SK-N-SH (cell line): ENCODE measurements around the gene UBE3D. TPM values are rescaled to one million over a fixed set of nuclear protein-coding genes. Genes with fewer than 3 reads are reported as not detected.

ENCODE experiments used
- CTCF ChIA-PET: fragments of 300-600, 350-600 bp; formaldehyde crosslinking; extraction: SDS; loops from one replicate; lab custom pipeline; 2021; lab: Yijun Ruan, JAX
- POLR2A ChIA-PET: fragments of 350-600 bp; sonication (Branson Sonifier 250); formaldehyde crosslinking; extraction: SDS; loops from one replicate; lab custom pipeline; 2020; ENCODE audit warnings: antibody characterized with exemption, inconsistent platforms; lab: Yijun Ruan, JAX
- DNase-seq: peaks from one replicate; pipeline ENCODE4 v3.0.0; 2012
- H2AFZ ChIP-seq: fragments of 200-600 bp; sonication (generic); 2 replicates; pipeline ENCODE4 v1.8.1; 2016; ENCODE audit warnings: antibody characterized with exemption, mild to moderate bottlenecking, low read depth
- H3F3A ChIP-seq: fragments of 200-600 bp; sonication (generic); replicated peaks from 2 replicates; pipeline ENCODE3; 2016; ENCODE audit warnings: antibody characterized with exemption, mild to moderate bottlenecking; ENCODE audit not compliant: insufficient read depth
- H3K27ac ChIP-seq, 2 experiments: fragments of 200-500 bp in 1 of 2; fragments of 200-600 bp in 1 of 2; sonication (Bioruptor generic) in 1 of 2; sonication (generic), shearing (Covaris generic) in 1 of 2; 2 replicates each; pipeline versions ENCODE4 v1.5.1 to v1.6.1; 2014 to 2016; ENCODE audit warnings: low read depth in 2 of 2, inconsistent platforms in 1 of 2, low read length in 1 of 2, mild to moderate bottlenecking in 1 of 2, mixed read lengths in 1 of 2
- H3K27me3 ChIP-seq: fragments of 200-600 bp; sonication (generic), shearing (Covaris generic); 2 replicates; pipeline ENCODE4 v1.6.1; 2016; ENCODE audit warnings: mixed run types; ENCODE audit not compliant: insufficient read depth
- H3K36me3 ChIP-seq, 2 experiments: fragments of 200-500 bp in 1 of 2; fragments of 200-600 bp in 1 of 2; sonication (Bioruptor generic) in 1 of 2; sonication (generic) in 1 of 2; replicated peaks in 1 of 2; 2 replicates each; pipeline versions ENCODE3 to v1.5.1; 2014 to 2016; ENCODE audit warnings: low read length in 1 of 2, mild to moderate bottlenecking in 1 of 2; ENCODE audit not compliant: insufficient read depth in 2 of 2, control insufficient read depth in 1 of 2
- H3K4me1 ChIP-seq, 2 experiments: fragments of 200-500 bp in 1 of 2; fragments of 200-600 bp in 1 of 2; sonication (Bioruptor generic) in 1 of 2; sonication (generic), shearing (Covaris generic) in 1 of 2; 2 replicates each; pipeline versions ENCODE4 v1.5.1 to v1.6.1; 2014 to 2016; ENCODE audit warnings: low read depth in 1 of 2, low read length in 1 of 2, mixed run types in 1 of 2; ENCODE audit not compliant: insufficient read depth in 2 of 2, control insufficient read depth in 1 of 2
- H3K4me2 ChIP-seq: fragments of 200-600 bp; sonication (generic), shearing (Covaris generic); 2 replicates; pipeline ENCODE4 v1.6.1; 2017; ENCODE audit warnings: mixed run types
- H3K4me3 ChIP-seq, 2 experiments: fragments of 200-500 bp in 1 of 2; fragments of 200-600 bp in 1 of 2; sonication (Bioruptor generic) in 1 of 2; sonication (generic), shearing (Covaris generic) in 1 of 2; 2 replicates each; pipeline versions ENCODE4 v1.5.1 to v1.8.1; 2014 to 2016; ENCODE audit warnings: low read depth in 2 of 2, inconsistent platforms in 1 of 2, low read length in 1 of 2, mild to moderate bottlenecking in 1 of 2, mixed read lengths in 1 of 2, moderate library complexity in 1 of 2
- H3K79me2 ChIP-seq: fragments of 200-600 bp; sonication (generic); 2 replicates; pipeline ENCODE4 v1.8.1; 2017; ENCODE audit warnings: mild to moderate bottlenecking; ENCODE audit not compliant: insufficient read depth
- H3K9ac ChIP-seq: fragments of 200-600 bp; sonication (generic); 2 replicates; pipeline ENCODE4 v1.6.1; 2017; ENCODE audit warnings: mixed run types
- H3K9me2 ChIP-seq: fragments of 200-600 bp; sonication (generic); 2 replicates; pipeline ENCODE4 v1.6.1; 2017; ENCODE audit warnings: mixed run types
- H3K9me3 ChIP-seq: fragments of 200-600 bp; sonication (generic); 2 replicates; pipeline ENCODE4 v1.6.1; 2017; ENCODE audit warnings: mixed run types, mild to moderate bottlenecking, moderate library complexity
- H4K20me1 ChIP-seq: fragments of 200-600 bp; sonication (generic); 2 replicates; pipeline ENCODE4 v1.6.1; 2017; ENCODE audit warnings: mild to moderate bottlenecking, mixed run types; ENCODE audit not compliant: insufficient read depth
- CTCF ChIP-seq: fragments of 200-600 bp; sonication (generic); IDR thresholded peaks from 2 replicates; pipeline ENCODE4 v1.6.1; 2017; ENCODE audit warnings: antibody characterized with exemption, mild to moderate bottlenecking, moderate library complexity
- ELF1 ChIP-seq: IDR thresholded peaks from 2 replicates; pipeline ENCODE4 v1.4.0; 2012
- EP300 ChIP-seq, 2 experiments: IDR thresholded peaks; 2 replicates each; pipeline versions ENCODE4 v1.4.0 to v1.6.1; 2012; ENCODE audit warnings: borderline replicate concordance in 1 of 2, low read depth in 1 of 2, low read length in 1 of 2
- FOXJ3 ChIP-seq: sonication (generic); formaldehyde crosslinking; IDR thresholded peaks from 2 replicates; pipeline ENCODE4 v1.5.1; 2020; ENCODE audit warnings: mild to moderate bottlenecking, missing genetic modification reagents
- GABPA ChIP-seq: IDR thresholded peaks from 2 replicates; pipeline ENCODE4 v1.4.0; 2012; ENCODE audit warnings: low read depth, mild to moderate bottlenecking
- JUND ChIP-seq: IDR thresholded peaks from 2 replicates; pipeline ENCODE4 v1.4.0; 2012
- MAX ChIP-seq: IDR thresholded peaks from 2 replicates; pipeline ENCODE4 v1.4.0; 2012; ENCODE audit warnings: low read depth
- MXI1 ChIP-seq: IDR thresholded peaks from 2 replicates; pipeline ENCODE4 v1.6.1; 2012; ENCODE audit warnings: mild to moderate bottlenecking, low read depth, low read length, improper control_type of control experiment
- NFIC ChIP-seq: IDR thresholded peaks from 2 replicates; pipeline ENCODE4 v1.4.0; 2012; ENCODE audit warnings: borderline replicate concordance
- NRF1 ChIP-seq: IDR thresholded peaks from 2 replicates; pipeline ENCODE4 v1.6.1; 2012; ENCODE audit warnings: low read depth, mild to moderate bottlenecking, low read length
- PBX3 ChIP-seq: IDR thresholded peaks from 2 replicates; pipeline ENCODE4; 2012
- REST ChIP-seq: IDR thresholded peaks from 2 replicates; pipeline ENCODE4 v1.6.1; 2012; ENCODE audit warnings: mild to moderate bottlenecking, low read depth, low read length, moderate library complexity
- SIN3A ChIP-seq: IDR thresholded peaks from 2 replicates; pipeline ENCODE4 v1.6.1; 2012; ENCODE audit warnings: low read depth, mild to moderate bottlenecking, low read length, moderate library complexity, borderline replicate concordance
- TAF1 ChIP-seq: IDR thresholded peaks from 2 replicates; pipeline ENCODE4 v1.6.1; 2012; ENCODE audit warnings: low read depth, mild to moderate bottlenecking, low read length, moderate library complexity, borderline replicate concordance
- TEAD4 ChIP-seq: IDR thresholded peaks from 2 replicates; pipeline ENCODE4 v1.4.0; 2012; ENCODE audit warnings: mild to moderate bottlenecking, borderline replicate concordance; ENCODE audit not compliant: insufficient read depth
- USF2 ChIP-seq: fragments of 150-350 bp; IDR thresholded peaks from 2 replicates; pipeline ENCODE4 v1.6.1; 2017; ENCODE audit warnings: antibody characterized with exemption, low read length, low read depth, borderline replicate concordance
- YY1 ChIP-seq: IDR thresholded peaks from 2 replicates; pipeline ENCODE4 v1.4.0; 2012; ENCODE audit warnings: low read depth, mild to moderate bottlenecking
- ZBTB33 ChIP-seq: IDR thresholded peaks from 2 replicates; pipeline ENCODE4 v1.4.0; 2012; ENCODE audit warnings: low read depth, borderline replicate concordance
- WGBS: methylation state at CpG from one replicate; pipeline ENCODE4 v1.1.6; 2017; ENCODE audit warnings: low lambda C conversion rate; 5-methylcytosine and 5-hydroxymethylcytosine counted together
- polyA plus RNA-seq, 3 experiments: library from polyadenylated mRNA; depleted of rRNA; stranded (reverse); fragments of >200 nt; gene quantifications; 2 replicates each; pipeline ENCODE4 v1.2.3, GENCODE V29; 2012

Gene UBE3D
- polyA plus RNA-seq, 1 of the 3 experiments (the other 2 are of a cell fraction) = 3.4 TPM

- TF ChIP-seq USF2 (no peak), NRF1 (no peak)
Observed at GRCh38 chr6:82877213-82878195, 188.1 kb downstream of the UBE3D start (continued).

- Histone ChIP-seq H3K36me3 (no peaks in the 10 kb centered on the region), H2AFZ (no peak overlapping the region), H3F3A (peaks cover 11% of the 10 kb centered on the region), H3K4me3 (no peak overlapping the region), H3K79me2 (no peaks in the 10 kb centered on the region), H3K9me2 (no peaks in the 10 kb centered on the region), H3K27me3 (no peaks in the 10 kb centered on the region), H3K4me2 (0 out of 2 replicates have a peak overlapping the region, but pooled peaks have one; percentile 21), H3K9me3 (no peaks in the 10 kb centered on the region), H3K9ac (no peak overlapping the region), H3K27ac (peak overlapping the region in 1 of 2 experiments; percentile 62; a peak in 2 of 4 replicates), H4K20me1 (no peaks in the 10 kb centered on the region), H3K4me1 (peaks cover 9 to 35% of the 10 kb centered on the region in 2 experiments)
- CTCF ChIA-PET = no interaction called here
- no peak for DNase-seq
- WGBS = 42% methylated on average over 4 of the region's 4 CpGs
- POLR2A ChIA-PET = no interaction called here
- TF ChIP-seq FOXJ3 (CRISPR knock-in tag) (no peak), NRF1 (no peak), GABPA (no peak), CTCF (no peak), PBX3 (peak; percentile 67), TAF1 (no peak), REST (no peak), MXI1 (no peak), MAX (no peak), EP300 (IDR thresholded peaks at IDR 0.05; ENCODE audit: borderline replicate concordance in 1 of 2, low read depth in 1 of 2, low read length in 1 of 2) (peak in 1 of 2 experiments; percentile 69; a peak in 1 of 4 replicates), YY1 (no peak), TEAD4 (peak; percentile 58; the same call in 1 of the 2 replicates), JUND (peak; percentile 93), NFIC (peak; percentile 80), SIN3A (no peak), ZBTB33 (peak; percentile 56; the same call in 1 of the 2 replicates), ELF1 (no peak)
Observed at GRCh38 chr6:82875573-82876185, 190.0 kb downstream of the UBE3D start.
